HEK293 (cell line): ENCODE results near the gene RBMS1.

ENCODE experiments used
- CTCF ChIA-PET: fragments of 350-600 bp; formaldehyde crosslinking; extraction: SDS; loops from one replicate; lab custom pipeline; 2021; ENCODE audit warnings: antibody characterized with exemption; lab: Yijun Ruan, JAX
- POLR2A ChIA-PET: fragments of 300-600 bp; formaldehyde crosslinking; extraction: SDS; loops from one replicate; lab custom pipeline; 2020; ENCODE audit warnings: antibody characterized with exemption, inconsistent platforms; lab: Yijun Ruan, JAX
- H3K27ac ChIP-seq: fragments of 200-500 bp; sonication (Bioruptor generic); 2 replicates; pipeline ENCODE4 v1.5.1; 2014; ENCODE audit warnings: low read depth, low read length, control low read depth, inconsistent platforms; ENCODE audit errors: extremely low read depth
- H3K36me3 ChIP-seq, 2 experiments: fragments of 200-500 bp in 1 of 2; sonication (Bioruptor generic) in 1 of 2; 1 replicate in 1 of 2; 2 replicates in 1 of 2; pipeline ENCODE4 v1.5.1; 2014 to 2017; ENCODE audit warnings: inconsistent platforms in 2 of 2, low read length in 2 of 2; ENCODE audit not compliant: control insufficient read depth in 2 of 2, insufficient read depth in 1 of 2
- H3K4me1 ChIP-seq: fragments of 200-500 bp; sonication (Bioruptor generic); 2 replicates; pipeline ENCODE4 v1.5.1; 2014; ENCODE audit warnings: mild to moderate bottlenecking, low read length, inconsistent platforms; ENCODE audit not compliant: control insufficient read depth, insufficient read depth
- H3K4me3 ChIP-seq: 2 replicates; pipeline ENCODE4 v1.5.1; 2011; ENCODE audit warnings: low read depth, mild to moderate bottlenecking, control low read depth, low read length, moderate library complexity
- H3K9me3 ChIP-seq: fragments of 200-500 bp; sonication (Bioruptor generic); 2 replicates; pipeline ENCODE4 v1.5.1; 2014; ENCODE audit warnings: low read depth, low read length, inconsistent platforms; ENCODE audit not compliant: control insufficient read depth, insufficient read depth
- HOXA7 ChIP-seq: sonication (generic); formaldehyde crosslinking; IDR thresholded peaks from 2 replicates; pipeline ENCODE4 v1.8.1; 2022; ENCODE audit warnings: missing genetic modification reagents, borderline replicate concordance
- REST ChIP-seq: fragments of 450-650 bp; formaldehyde crosslinking; IDR thresholded peaks from 2 replicates; pipeline ENCODE4 v1.5.1; 2016; ENCODE audit warnings: missing biosample characterization, missing genetic modification characterization
- TCF7L2 ChIP-seq: IDR thresholded peaks from 2 replicates; pipeline ENCODE4 v1.6.1; 2011; ENCODE audit warnings: low read depth, mild to moderate bottlenecking, inconsistent platforms, low read length, moderate library complexity, borderline replicate concordance
- ZFP3 ChIP-seq: fragments of 450-650 bp; formaldehyde crosslinking; IDR thresholded peaks from 2 replicates; pipeline ENCODE4 v1.5.1; 2016; ENCODE audit warnings: low read depth, missing biosample characterization, missing genetic modification characterization
- ZNF112 ChIP-seq: fragments of 450-650 bp; formaldehyde crosslinking; IDR thresholded peaks from 2 replicates; pipeline ENCODE4 v1.5.0; 2017; ENCODE audit warnings: missing biosample characterization, missing genetic modification characterization
- ZNF157 ChIP-seq: fragments of 450-650 bp; formaldehyde crosslinking; IDR thresholded peaks from 2 replicates; pipeline ENCODE4 v1.5.1; 2016; ENCODE audit warnings: missing biosample characterization, missing genetic modification characterization
- ZNF202 ChIP-seq: fragments of 450-650 bp; formaldehyde crosslinking; IDR thresholded peaks from 2 replicates; pipeline ENCODE4 v1.5.1; 2016; ENCODE audit warnings: missing biosample characterization, missing genetic modification characterization, borderline replicate concordance
- ZNF211 ChIP-seq: fragments of 450-650 bp; formaldehyde crosslinking; IDR thresholded peaks from 2 replicates; pipeline ENCODE4 v1.5.1; 2016; ENCODE audit warnings: low read depth, missing biosample characterization, missing genetic modification characterization
- ZNF23 ChIP-seq: fragments of 450-650 bp; formaldehyde crosslinking; IDR thresholded peaks from 2 replicates; pipeline ENCODE4 v1.5.1; 2016; ENCODE audit warnings: missing biosample characterization, missing genetic modification characterization, borderline replicate concordance
- ZNF266 ChIP-seq: fragments of 450-650 bp; formaldehyde crosslinking; IDR thresholded peaks from 2 replicates; pipeline ENCODE4 v1.5.1; 2016; ENCODE audit warnings: missing biosample characterization, missing genetic modification characterization, low read depth
- ZNF280D ChIP-seq: fragments of 450-650 bp; formaldehyde crosslinking; IDR thresholded peaks from 2 replicates; pipeline ENCODE4 v1.5.1; 2016; ENCODE audit warnings: missing biosample characterization, missing genetic modification characterization
- ZNF580 ChIP-seq: fragments of 450-650 bp; formaldehyde crosslinking; IDR thresholded peaks from 2 replicates; pipeline ENCODE4 v1.5.1; 2016; ENCODE audit warnings: missing biosample characterization, missing genetic modification characterization
- ZNF626 ChIP-seq: fragments of 450-650 bp; sonication (Bioruptor Pico); formaldehyde crosslinking; IDR thresholded peaks from 2 replicates; pipeline ENCODE4 v1.5.1; 2018; ENCODE audit warnings: missing biosample characterization, missing genetic modification characterization, inconsistent platforms
- ZNF670 ChIP-seq: fragments of 450-650 bp; formaldehyde crosslinking; IDR thresholded peaks from 2 replicates; pipeline ENCODE4 v1.5.1; 2016; ENCODE audit warnings: missing biosample characterization, missing genetic modification characterization, low read depth
- ZNF76 ChIP-seq: fragments of 450-650 bp; formaldehyde crosslinking; IDR thresholded peaks from 2 replicates; pipeline ENCODE4; 2016; ENCODE audit warnings: low read depth, missing biosample characterization, missing genetic modification characterization, borderline replicate concordance
- ZNF776 ChIP-seq: fragments of 450-650 bp; formaldehyde crosslinking; IDR thresholded peaks from 2 replicates; pipeline ENCODE4 v1.5.0; 2017; ENCODE audit warnings: missing biosample characterization, missing genetic modification characterization, borderline replicate concordance
- ZNF792 ChIP-seq: fragments of 450-650 bp; formaldehyde crosslinking; IDR thresholded peaks from 2 replicates; pipeline ENCODE4 v1.5.1; 2016; ENCODE audit warnings: missing biosample characterization, missing genetic modification characterization
- ZNF837 ChIP-seq: fragments of 450-650 bp; formaldehyde crosslinking; IDR thresholded peaks from 2 replicates; pipeline ENCODE4 v1.5.1; 2016; ENCODE audit warnings: missing biosample characterization, missing genetic modification characterization

Gene RBMS1

GRCh38 chr2:160335441-160335840 is 158.2 kb downstream of the RBMS1 start (continued):
- TF ChIP-seq REST (tag by site-specific recombination) (no peak), ZNF580 (tag by site-specific recombination) (no peak), ZNF211 (no peak), ZNF837 (tag by site-specific recombination) (no peak), ZNF792 (tag by site-specific recombination) (no peak), ZNF23 (tag by site-specific recombination) (no peak)
- TF ChIP-seq, all 188 proteins: peak for 0

- POLR2A ChIA-PET: no interaction called here
- peaks cover 12% of the 10 kb centered on the region for H3K4me1 ChIP-seq
- CTCF ChIA-PET: interaction anchor here (0.6 to 1.5 kb wide), 3 partner anchors 10 to 636 kb away, joined by 3 to 4 read pairs (median 3); no protein-coding TSS in a partner anchor
Observed at GRCh38 chr2:160334028-160334741, 159.4 kb downstream of the RBMS1 start.

More at GRCh38 chr2:160334028-160334741, 159.4 kb downstream of the RBMS1 start:
- Histone ChIP-seq H3K27ac (no peak overlapping the region), H3K9me3 (no peaks in the 10 kb centered on the region), H3K4me3 (no peak overlapping the region), H3K36me3 (no peaks in the 10 kb centered on the region)
- no peak for TF ChIP-seq ZNF202
- no peak for TF ChIP-seq ZNF280D
- TF ChIP-seq TCF7L2: no peak
- TF ChIP-seq ZFP3: no peak
- TF ChIP-seq ZNF776 (tag by site-specific recombination): no peak
- TF ChIP-seq ZNF626 (tag by site-specific recombination): no peak
- TF ChIP-seq ZNF112 (tag by site-specific recombination): no peak
- TF ChIP-seq ZNF157: no peak
- TF ChIP-seq ZNF76 (tag by site-specific recombination): no peak
- TF ChIP-seq ZNF266 (tag by site-specific recombination): no peak
- TF ChIP-seq HOXA7 (CRISPR knock-in tag): no peak
- no peak for TF ChIP-seq ZNF670 (tag by site-specific recombination)
- TF ChIP-seq, all 188 proteins: peak for 0
